DOHH2 (cell line): ENCODE results near the gene B3GNT9.

Experiments used
- CTCF ChIP-seq: fragments of 200-600 bp; sonication (generic); IDR thresholded peaks from one replicate; pipeline ENCODE4 v1.5.1; 2014; ENCODE audit warnings: antibody characterized with exemption, mild to moderate bottlenecking, low read depth, low read length; ENCODE audit not compliant: poor library complexity, severe bottlenecking
- EZH2phosphoT487 ChIP-seq: fragments of 200-600 bp; sonication (generic); IDR thresholded peaks from 2 replicates; pipeline ENCODE4 v1.6.1; 2017; ENCODE audit warnings: borderline replicate concordance, mild to moderate bottlenecking, antibody characterized with exemption, low read length, moderate library complexity, mixed read lengths

DNA sequence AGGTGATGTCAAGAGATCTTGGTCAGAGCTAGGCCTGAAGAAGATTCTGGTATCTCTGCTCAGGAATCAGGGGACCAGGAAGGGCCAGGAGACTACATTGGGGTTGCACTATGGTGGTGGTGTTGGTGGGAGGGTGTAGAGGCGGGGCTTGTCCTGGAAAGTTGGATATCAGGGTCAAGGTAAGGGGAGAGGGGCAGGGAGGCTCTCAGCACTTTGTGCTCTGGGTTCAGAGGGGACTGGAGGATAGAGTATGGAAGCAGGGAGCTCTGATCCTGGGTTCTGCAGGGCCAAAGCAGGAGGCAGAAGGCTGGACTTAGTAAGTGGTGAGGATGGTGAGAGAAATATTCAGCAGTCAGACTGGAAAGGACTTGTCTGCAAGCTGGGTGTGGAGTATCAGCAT, 22.5 kb upstream of the B3GNT9 start:
- TF ChIP-seq CTCF (no peak), EZH2phosphoT487 (no peak)
